ENCODE measurements around the gene CDH5.

CDH5 gene

GRCh38 chr16:66360624-66361324 lies 5.7 kb upstream of the CDH5 start:
- TF ChIP-seq CTCF (IDR thresholded peaks at IDR 0.05; ENCODE audit: low read depth, low read length), result no peak

GRCh38 chr16:66361604-66362135 lies 4.8 kb upstream of the CDH5 start:
- H3K4me3 ChIP-seq (replicated peaks in 1 of 2; ENCODE audit: low read depth in 2 of 2, low read length in 2 of 2), result no peak overlapping the region
- no peak for TF ChIP-seq CTCF (IDR thresholded peaks at IDR 0.05; ENCODE audit: low read depth, low read length)
- DNase-seq (ENCODE audit: low read depth in 2 of 2), result no peak

More at GRCh38 chr16:66360624-66361324, 5.7 kb upstream of the CDH5 start:
- no peak overlapping the region for H3K4me3 ChIP-seq (replicated peaks in 1 of 2; ENCODE audit: low read depth in 2 of 2, low read length in 2 of 2)
- peak in 1 of 2 donors; percentile 49 for DNase-seq (ENCODE audit: low read depth in 2 of 2)

GRCh38 chr16:66363211-66363777 lies 3.2 kb upstream of the CDH5 start:
- no peak for TF ChIP-seq CTCF (IDR thresholded peaks at IDR 0.05; ENCODE audit: low read depth, low read length)
- no peak overlapping the region for H3K4me3 ChIP-seq (replicated peaks in 1 of 2; ENCODE audit: low read depth in 2 of 2, low read length in 2 of 2)
- DNase-seq (ENCODE audit: low read depth in 2 of 2), result no peak

GRCh38 chr16:66364117-66364958 lies 2.2 kb upstream of the CDH5 start:
- TF ChIP-seq CTCF (IDR thresholded peaks at IDR 0.05; ENCODE audit: low read depth, low read length), result no peak
- DNase-seq (ENCODE audit: low read depth in 2 of 2), result peak; percentile 71 to 91
- H3K4me3 ChIP-seq (replicated peaks in 1 of 2; ENCODE audit: low read depth in 2 of 2, low read length in 2 of 2), result no peak overlapping the region

- DNase-seq (ENCODE audit: low read depth in 2 of 2), result no peak
- TF ChIP-seq CTCF (IDR thresholded peaks at IDR 0.05; ENCODE audit: low read depth, low read length), result no peak
- no peak overlapping the region for H3K4me3 ChIP-seq (replicated peaks in 1 of 2; ENCODE audit: low read depth in 2 of 2, low read length in 2 of 2)
These were observed 1.6 kb upstream of the CDH5 start for GRCh38 chr16:66364959-66365306.

- TF ChIP-seq CTCF (IDR thresholded peaks at IDR 0.05; ENCODE audit: low read depth, low read length), result no peak
- peak; percentile 85 to 88 for DNase-seq (ENCODE audit: low read depth in 2 of 2)
- H3K4me3 ChIP-seq (replicated peaks in 1 of 2; ENCODE audit: low read depth in 2 of 2, low read length in 2 of 2), result no peak overlapping the region
These were observed 840 bp upstream of the CDH5 start for GRCh38 chr16:66365651-66366050.

Data from cardiac fibroblast (primary cell).